Liver (tissue), 9 donors: ENCODE results near the gene NCAPH2. TPM values are rescaled to one million over a fixed set of nuclear protein-coding genes. Genes with fewer than 3 reads are reported as not detected.

Experiments
- DNase-seq: peaks from one replicate; pipeline ENCODE4 v3.0.0-alpha.2; 2017; ENCODE audit warnings: low spot score
- H3K27ac ChIP-seq, 2 donors: one replicate each; pipeline ENCODE4 v1.7.0; 2013; ENCODE audit warnings: inconsistent platforms in 2 of 2, low read length in 2 of 2, control low read depth in 1 of 2, low read depth in 1 of 2, mild to moderate bottlenecking in 1 of 2
- H3K27me3 ChIP-seq, 4 donors: one replicate each; pipeline versions ENCODE4 v1.6.1 to v1.7.0; 2013; ENCODE audit warnings: low read length in 3 of 4, inconsistent platforms in 1 of 4, mild to moderate bottlenecking in 1 of 4, moderate library complexity in 1 of 4; ENCODE audit not compliant: control insufficient read depth in 4 of 4, insufficient read depth in 4 of 4
- H3K36me3 ChIP-seq, 4 donors: one replicate each; pipeline versions ENCODE4 v1.6.1 to v1.7.0; 2013; ENCODE audit warnings: low read length in 3 of 4, mild to moderate bottlenecking in 3 of 4, low read depth in 1 of 4, moderate library complexity in 1 of 4; ENCODE audit not compliant: control insufficient read depth in 4 of 4, insufficient read depth in 3 of 4
- H3K4me1 ChIP-seq, 4 donors: one replicate each; pipeline versions ENCODE4 v1.6.1 to v1.7.0; 2013; ENCODE audit warnings: low read length in 3 of 4, mild to moderate bottlenecking in 3 of 4, moderate library complexity in 1 of 4; ENCODE audit not compliant: control insufficient read depth in 4 of 4, insufficient read depth in 4 of 4
- H3K4me3 ChIP-seq, 3 donors: one replicate each; pipeline versions ENCODE4 v1.6.1 to v1.7.0; 2013; ENCODE audit warnings: low read length in 3 of 3, control low read depth in 1 of 3, low read depth in 1 of 3, mild to moderate bottlenecking in 1 of 3
- H3K9ac ChIP-seq, 2 donors: one replicate each; pipeline ENCODE4 v1.7.0; 2013; ENCODE audit warnings: low read length in 2 of 2, mild to moderate bottlenecking in 2 of 2, moderate library complexity in 2 of 2, control low read depth in 1 of 2, low read depth in 1 of 2
- H3K9me3 ChIP-seq, 4 donors: one replicate each; pipeline versions ENCODE4 v1.6.1 to v1.7.0; 2013; ENCODE audit warnings: low read length in 3 of 4; ENCODE audit not compliant: control insufficient read depth in 4 of 4
- EGR1 ChIP-seq, 2 donors: IDR thresholded peaks; 2 replicates each; pipeline ENCODE4 v1.6.1; 2016 to 2018; ENCODE audit warnings: antibody characterized with exemption in 2 of 2, low read depth in 2 of 2
- FOXA1 ChIP-seq: IDR thresholded peaks from 2 replicates; pipeline ENCODE4 v1.6.1; 2016; ENCODE audit warnings: antibody characterized with exemption
- HNF4G ChIP-seq: IDR thresholded peaks from 2 replicates; pipeline ENCODE4 v1.6.1; 2016; ENCODE audit warnings: antibody characterized with exemption
- JUND ChIP-seq, 2 donors: IDR thresholded peaks; 2 replicates each; pipeline ENCODE4 v1.6.1; 2016; ENCODE audit warnings: antibody characterized with exemption in 2 of 2
- RAD21 ChIP-seq, 2 donors: IDR thresholded peaks; 2 replicates each; pipeline ENCODE4 v1.6.1; 2016; ENCODE audit warnings: antibody characterized with exemption in 2 of 2, mild to moderate bottlenecking in 2 of 2
- YY1 ChIP-seq: IDR thresholded peaks from 2 replicates; pipeline ENCODE4 v1.6.1; 2016; ENCODE audit warnings: antibody characterized with exemption, mild to moderate bottlenecking
- WGBS: extraction: QIAGEN DNeasy Blood & Tissue Kit; methylation state at CpG from one replicate; pipeline ENCODE4 v1.1.7; 2013; 5-methylcytosine and 5-hydroxymethylcytosine counted together
- polyA plus RNA-seq, 2 donors: library from polyadenylated mRNA; stranded (reverse) in 1 of 2; unstranded in 1 of 2; fragments of 200-250 nt in 1 of 2; fragments of >200 nt in 1 of 2; fragmentation: Nextera tagmentation in 1 of 2; extraction: Ambion mirVana in 1 of 2; gene quantifications; one replicate each; pipeline versions ENCODE4 v1.2.1 to v1.2.3, GENCODE V29; 2013 to 2015
- total RNA-seq, 2 donors: library from RNA; depleted of rRNA; stranded (reverse); fragments of >200 nt; gene quantifications; one replicate each; pipeline ENCODE4 v1.2.3, GENCODE V29; 2014
- TF ChIP-seq, protein P1 (sequence below): fragments of 150-350 bp; IDR thresholded peaks from 2 replicates; pipeline ENCODE4 v1.5.1; 2017; ENCODE audit warnings: improper control_type of control experiment, low read depth, low read length; ENCODE audit not compliant: missing input control
- TF ChIP-seq, protein P2 (sequence below): IDR thresholded peaks from 2 replicates; pipeline ENCODE4 v1.6.1; 2016; ENCODE audit warnings: antibody characterized with exemption
- TF ChIP-seq, protein P3 (sequence below): IDR thresholded peaks from 2 replicates; pipeline ENCODE4 v1.6.1; 2016; ENCODE audit warnings: antibody characterized with exemption, mild to moderate bottlenecking
- TF ChIP-seq, protein P4 (sequence below): IDR thresholded peaks from 2 replicates; pipeline ENCODE4 v1.6.1; 2016; ENCODE audit warnings: antibody characterized with exemption
- donor health status: healthy.
- donor health status: healthy.
- donor health status: healthy.
- donor health status: healthy.
- donor health status: healthy.

The NCAPH2 gene
- total and polyA plus RNA-seq, 4 donors, result 12.0 to 30.8 (median 13.9) TPM

DNA sequence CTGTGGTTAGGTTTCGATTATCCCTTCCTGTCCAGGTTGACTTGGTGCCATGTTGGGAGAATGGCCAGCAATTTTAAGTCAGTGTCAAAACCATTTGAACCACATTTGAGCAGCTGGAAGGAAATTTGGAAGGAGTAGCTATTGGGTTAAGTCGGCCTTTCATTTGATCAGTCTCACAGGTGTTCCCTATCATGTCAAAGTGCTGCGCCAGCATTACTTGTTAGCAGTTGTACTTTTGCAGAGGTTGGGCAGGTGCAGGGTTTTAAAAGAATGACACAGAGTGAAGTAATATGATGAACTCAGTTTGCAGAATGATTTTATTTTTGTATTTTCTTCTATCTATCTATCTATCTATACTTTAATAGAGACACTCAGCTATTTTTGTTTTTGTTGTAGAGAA lies 28.2 kb downstream of the NCAPH2 start:
- WGBS, result 90% methylated on average over 3 of the region's 3 CpGs
- no peaks in the 10 kb centered on the region for H3K36me3 ChIP-seq
- no peaks in the 10 kb centered on the region for H3K27me3 ChIP-seq
- H3K4me3 ChIP-seq, result no peak overlapping the region
- H3K9me3 ChIP-seq, result no peaks in the 10 kb centered on the region
- H3K27ac ChIP-seq, result peak overlapping the region in 1 of 2 donors; percentile 17
- no peak for DNase-seq
- H3K9ac ChIP-seq, result no peak overlapping the region
- H3K4me1 ChIP-seq, result peaks cover 0 to 15% (median 12%) of the 10 kb centered on the region in 4 donors
- TF ChIP-seq RAD21 (IDR thresholded peaks at IDR 0.05), result no peak
- no peak for TF ChIP-seq JUND (IDR thresholded peaks at IDR 0.05)
- TF ChIP-seq, protein P1, sequence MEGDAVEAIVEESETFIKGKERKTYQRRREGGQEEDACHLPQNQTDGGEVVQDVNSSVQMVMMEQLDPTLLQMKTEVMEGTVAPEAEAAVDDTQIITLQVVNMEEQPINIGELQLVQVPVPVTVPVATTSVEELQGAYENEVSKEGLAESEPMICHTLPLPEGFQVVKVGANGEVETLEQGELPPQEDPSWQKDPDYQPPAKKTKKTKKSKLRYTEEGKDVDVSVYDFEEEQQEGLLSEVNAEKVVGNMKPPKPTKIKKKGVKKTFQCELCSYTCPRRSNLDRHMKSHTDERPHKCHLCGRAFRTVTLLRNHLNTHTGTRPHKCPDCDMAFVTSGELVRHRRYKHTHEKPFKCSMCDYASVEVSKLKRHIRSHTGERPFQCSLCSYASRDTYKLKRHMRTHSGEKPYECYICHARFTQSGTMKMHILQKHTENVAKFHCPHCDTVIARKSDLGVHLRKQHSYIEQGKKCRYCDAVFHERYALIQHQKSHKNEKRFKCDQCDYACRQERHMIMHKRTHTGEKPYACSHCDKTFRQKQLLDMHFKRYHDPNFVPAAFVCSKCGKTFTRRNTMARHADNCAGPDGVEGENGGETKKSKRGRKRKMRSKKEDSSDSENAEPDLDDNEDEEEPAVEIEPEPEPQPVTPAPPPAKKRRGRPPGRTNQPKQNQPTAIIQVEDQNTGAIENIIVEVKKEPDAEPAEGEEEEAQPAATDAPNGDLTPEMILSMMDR, result no peak
- TF ChIP-seq, protein P2, sequence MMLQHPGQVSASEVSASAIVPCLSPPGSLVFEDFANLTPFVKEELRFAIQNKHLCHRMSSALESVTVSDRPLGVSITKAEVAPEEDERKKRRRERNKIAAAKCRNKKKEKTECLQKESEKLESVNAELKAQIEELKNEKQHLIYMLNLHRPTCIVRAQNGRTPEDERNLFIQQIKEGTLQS, result no peak
- TF ChIP-seq YY1, result no peak
- TF ChIP-seq, protein P3, sequence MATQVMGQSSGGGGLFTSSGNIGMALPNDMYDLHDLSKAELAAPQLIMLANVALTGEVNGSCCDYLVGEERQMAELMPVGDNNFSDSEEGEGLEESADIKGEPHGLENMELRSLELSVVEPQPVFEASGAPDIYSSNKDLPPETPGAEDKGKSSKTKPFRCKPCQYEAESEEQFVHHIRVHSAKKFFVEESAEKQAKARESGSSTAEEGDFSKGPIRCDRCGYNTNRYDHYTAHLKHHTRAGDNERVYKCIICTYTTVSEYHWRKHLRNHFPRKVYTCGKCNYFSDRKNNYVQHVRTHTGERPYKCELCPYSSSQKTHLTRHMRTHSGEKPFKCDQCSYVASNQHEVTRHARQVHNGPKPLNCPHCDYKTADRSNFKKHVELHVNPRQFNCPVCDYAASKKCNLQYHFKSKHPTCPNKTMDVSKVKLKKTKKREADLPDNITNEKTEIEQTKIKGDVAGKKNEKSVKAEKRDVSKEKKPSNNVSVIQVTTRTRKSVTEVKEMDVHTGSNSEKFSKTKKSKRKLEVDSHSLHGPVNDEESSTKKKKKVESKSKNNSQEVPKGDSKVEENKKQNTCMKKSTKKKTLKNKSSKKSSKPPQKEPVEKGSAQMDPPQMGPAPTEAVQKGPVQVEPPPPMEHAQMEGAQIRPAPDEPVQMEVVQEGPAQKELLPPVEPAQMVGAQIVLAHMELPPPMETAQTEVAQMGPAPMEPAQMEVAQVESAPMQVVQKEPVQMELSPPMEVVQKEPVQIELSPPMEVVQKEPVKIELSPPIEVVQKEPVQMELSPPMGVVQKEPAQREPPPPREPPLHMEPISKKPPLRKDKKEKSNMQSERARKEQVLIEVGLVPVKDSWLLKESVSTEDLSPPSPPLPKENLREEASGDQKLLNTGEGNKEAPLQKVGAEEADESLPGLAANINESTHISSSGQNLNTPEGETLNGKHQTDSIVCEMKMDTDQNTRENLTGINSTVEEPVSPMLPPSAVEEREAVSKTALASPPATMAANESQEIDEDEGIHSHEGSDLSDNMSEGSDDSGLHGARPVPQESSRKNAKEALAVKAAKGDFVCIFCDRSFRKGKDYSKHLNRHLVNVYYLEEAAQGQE, result no peak
- no peak for TF ChIP-seq FOXA1

DNA sequence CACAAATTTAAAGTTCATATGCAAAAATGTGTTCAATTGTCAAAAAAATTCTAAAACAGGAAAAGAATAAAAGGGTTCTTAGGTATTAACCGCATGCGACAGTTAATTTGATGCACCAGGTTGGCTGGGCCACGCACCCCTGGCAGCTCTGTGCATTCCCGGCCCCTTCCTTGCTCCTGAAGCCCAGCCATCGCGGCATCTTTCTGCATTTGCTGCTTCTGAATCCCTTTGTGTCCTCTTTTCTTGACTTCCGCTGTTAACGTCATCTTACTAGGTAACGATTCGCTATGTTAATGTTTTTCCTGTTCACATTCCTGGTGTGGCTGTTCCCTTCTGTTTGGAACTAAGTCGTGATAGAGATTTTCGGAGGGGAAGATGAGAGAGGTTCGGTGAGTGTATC lies 29.7 kb downstream of the NCAPH2 start:
- Histone ChIP-seq H3K4me1 (peaks cover 0 to 14% (median 7%) of the 10 kb centered on the region in 4 donors), H3K27me3 (no peaks in the 10 kb centered on the region), H3K36me3 (no peaks in the 10 kb centered on the region), H3K4me3 (no peak overlapping the region), H3K27ac (peak overlapping the region; percentile 87 to 100), H3K9me3 (no peaks in the 10 kb centered on the region), H3K9ac (no peak overlapping the region)
- WGBS, result 95% methylated on average over 13 of the region's 13 CpGs
- TF ChIP-seq, protein P4, sequence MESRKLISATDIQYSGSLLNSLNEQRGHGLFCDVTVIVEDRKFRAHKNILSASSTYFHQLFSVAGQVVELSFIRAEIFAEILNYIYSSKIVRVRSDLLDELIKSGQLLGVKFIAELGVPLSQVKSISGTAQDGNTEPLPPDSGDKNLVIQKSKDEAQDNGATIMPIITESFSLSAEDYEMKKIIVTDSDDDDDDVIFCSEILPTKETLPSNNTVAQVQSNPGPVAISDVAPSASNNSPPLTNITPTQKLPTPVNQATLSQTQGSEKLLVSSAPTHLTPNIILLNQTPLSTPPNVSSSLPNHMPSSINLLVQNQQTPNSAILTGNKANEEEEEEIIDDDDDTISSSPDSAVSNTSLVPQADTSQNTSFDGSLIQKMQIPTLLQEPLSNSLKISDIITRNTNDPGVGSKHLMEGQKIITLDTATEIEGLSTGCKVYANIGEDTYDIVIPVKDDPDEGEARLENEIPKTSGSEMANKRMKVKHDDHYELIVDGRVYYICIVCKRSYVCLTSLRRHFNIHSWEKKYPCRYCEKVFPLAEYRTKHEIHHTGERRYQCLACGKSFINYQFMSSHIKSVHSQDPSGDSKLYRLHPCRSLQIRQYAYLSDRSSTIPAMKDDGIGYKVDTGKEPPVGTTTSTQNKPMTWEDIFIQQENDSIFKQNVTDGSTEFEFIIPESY, result no peak
- no peak for TF ChIP-seq HNF4G
- no peak for TF ChIP-seq EGR1 (IDR thresholded peaks at IDR 0.05; ENCODE audit: low read depth in 2 of 2)
- TF ChIP-seq JUND (IDR thresholded peaks at IDR 0.05), result no peak
- TF ChIP-seq, protein P2, result no peak
- TF ChIP-seq, protein P1, result no peak
- no peak for DNase-seq
